GM19238 (cell line): ENCODE data around the gene FKBP10.
"Not testable (repeated sequence)": the region's sequence is repeated elsewhere in the genome, so short reads cannot be mapped to it uniquely, and the experiment has no call there.

Experiments used
- DNase-seq: peaks from one replicate; pipeline ENCODE4 v3.0.0; 2011; ENCODE audit warnings: low spot score; ENCODE audit not compliant: insufficient read length

The FKBP10 gene

GRCh38 chr17:41837761-41838538 lies 25.1 kb downstream of the FKBP10 start, which contains the start of gene KLHL10:
Gene KLHL10, plus strand, starts transcription at chr17:41837825. Its CDS starts 108 bp downstream, at chr17:41837933.
- no peak for DNase-seq

- DNase-seq = not testable (repeated sequence)
Measured at GRCh38 chr17:41839448-41839847, 26.6 kb downstream of the FKBP10 start.

GRCh38 chr17:41840781-41841180 lies 28.0 kb downstream of the FKBP10 start:
- not testable (repeated sequence) for DNase-seq

GRCh38 chr17:41844971-41845370 lies 32.2 kb downstream of the FKBP10 start:
- DNase-seq = no peak

GRCh38 chr17:41848788-41849187 lies 36.0 kb downstream of the FKBP10 start:
- no peak for DNase-seq

- DNase-seq = no peak
Measured at GRCh38 chr17:41849251-41849990, 36.6 kb downstream of the FKBP10 start.

GRCh38 chr17:41851382-41851781 lies 38.6 kb downstream of the FKBP10 start:
- DNase-seq = not testable (repeated sequence)

GRCh38 chr17:41860254-41860931 lies 47.6 kb downstream of the FKBP10 start:
- no peak for DNase-seq

GRCh38 chr17:41863074-41863848 lies 50.5 kb downstream of the FKBP10 start:
- DNase-seq = no peak

GRCh38 chr17:41864498-41864835 lies 51.7 kb downstream of the FKBP10 start:
- no peak for DNase-seq

GRCh38 chr17:41864836-41865595 lies 52.2 kb downstream of the FKBP10 start, which contains the start of gene KLHL11:
Gene KLHL11, minus strand, starts transcription at chr17:41865423. Its CDS starts 53 bp downstream, at chr17:41865370.
- DNase-seq = peak; percentile 87

- no peak for DNase-seq
Measured at GRCh38 chr17:41865596-41865893, 52.7 kb downstream of the FKBP10 start.

- DNase-seq = no peak
Measured at GRCh38 chr17:41868568-41868967, 55.8 kb downstream of the FKBP10 start.

GRCh38 chr17:41869426-41869825 lies 56.6 kb downstream of the FKBP10 start:
- no peak for DNase-seq

GRCh38 chr17:41870097-41870496 lies 57.3 kb downstream of the FKBP10 start:
- no peak for DNase-seq

- no peak for DNase-seq
Measured at GRCh38 chr17:41870627-41871026, 57.8 kb downstream of the FKBP10 start.

- DNase-seq = no peak
Measured at GRCh38 chr17:41871789-41872188, 59.0 kb downstream of the FKBP10 start.
